Esophagus squamous epithelium (tissue), 5 donors: ENCODE results near the gene ATP8B4. TPM values are rescaled to one million over a fixed set of nuclear protein-coding genes. Genes with fewer than 3 reads are reported as not detected.

Experiments
- DNase-seq: peaks from one replicate; lab custom pipeline; 2025; lab: John Stamatoyannopoulos, UW
- H3K27ac ChIP-seq, 4 donors: fragments of 200-600 bp; sonication (generic); one replicate each; pipeline ENCODE4 v1.5.1; 2016 to 2019; ENCODE audit warnings: mild to moderate bottlenecking in 1 of 4
- H3K27me3 ChIP-seq, 4 donors: fragments of 200-600 bp; sonication (generic); 1 replicate in 3 of 4; 2 replicates in 1 of 4; pipeline versions ENCODE4 v1.5.1 to v1.6.0; 2017 to 2021; ENCODE audit warnings: antibody characterized with exemption in 1 of 4
- H3K36me3 ChIP-seq, 3 donors: fragments of 200-600 bp; sonication (generic); one replicate each; pipeline ENCODE4 v1.5.1; 2016 to 2019
- H3K4me1 ChIP-seq, 3 donors: fragments of 200-600 bp; sonication (generic); one replicate each; pipeline ENCODE4 v1.5.1; 2017 to 2019
- H3K4me3 ChIP-seq, 4 donors: fragments of 200-600 bp; sonication (generic); 1 replicate in 3 of 4; 2 replicates in 1 of 4; pipeline ENCODE4 v1.5.1; 2016 to 2019; ENCODE audit warnings: mild to moderate bottlenecking in 2 of 4, moderate library complexity in 1 of 4
- H3K9me3 ChIP-seq, 3 donors: fragments of 200-600 bp; sonication (generic); one replicate each; pipeline ENCODE4 v1.5.1; 2016 to 2019
- CTCF ChIP-seq, 6 experiments: fragments of 450-650 bp in 4 of 6; fragments of 200-600 bp in 2 of 6; sonication (generic) in 2 of 6; IDR thresholded peaks; one replicate each; pipeline ENCODE4 v1.5.1; 2016 to 2019; ENCODE audit warnings: antibody characterized with exemption in 6 of 6, mild to moderate bottlenecking in 4 of 6, moderate library complexity in 4 of 6
- POLR2A ChIP-seq, 4 donors: fragments of 450-650 bp; IDR thresholded peaks; one replicate each; pipeline ENCODE4 v1.6.1; 2017; ENCODE audit warnings: antibody characterized with exemption in 4 of 4, mild to moderate bottlenecking in 4 of 4, moderate library complexity in 3 of 4
- WGBS, 2 donors: methylation state at CpG; one replicate each; pipeline ENCODE4 v1.1.5; 2018; 5-methylcytosine and 5-hydroxymethylcytosine counted together
- intact Hi-C: fragments of 100-400 bp; cut with DNase I; formaldehyde crosslinking; loops from one replicate; pipeline ENCODE4 v1.15.0; 2022
- total RNA-seq, 4 donors: library from RNA; depleted of rRNA; stranded (reverse); fragments of >200 nt; gene quantifications; one replicate each; pipeline ENCODE4 v1.1.0, GENCODE V29; 2016
- donor health status: DM: yes; HTN: yes; CAD: no.

Gene ATP8B4
- total RNA-seq, 4 donors from 2014 or later = 0.97 to 6.7 (median 2.9) TPM

GRCh38 chr15:50044406-50044805 lies 74.6 kb downstream of the ATP8B4 start:
- intact Hi-C loops = no loop called here
- H3K4me3 ChIP-seq = no peak overlapping the region
- H3K4me1 ChIP-seq = no peaks in the 10 kb centered on the region
- H3K36me3 ChIP-seq = no peaks in the 10 kb centered on the region
- peaks cover 0 to 11% (median 10%) of the 10 kb centered on the region in 3 donors for H3K9me3 ChIP-seq
- H3K27ac ChIP-seq = no peak overlapping the region
- TF ChIP-seq POLR2A (IDR thresholded peaks at IDR 0.05) (no peak), CTCF (IDR thresholded peaks at IDR 0.05) (no peak)
- no peak for DNase-seq
- H3K27me3 ChIP-seq = no peaks in the 10 kb centered on the region

DNA sequence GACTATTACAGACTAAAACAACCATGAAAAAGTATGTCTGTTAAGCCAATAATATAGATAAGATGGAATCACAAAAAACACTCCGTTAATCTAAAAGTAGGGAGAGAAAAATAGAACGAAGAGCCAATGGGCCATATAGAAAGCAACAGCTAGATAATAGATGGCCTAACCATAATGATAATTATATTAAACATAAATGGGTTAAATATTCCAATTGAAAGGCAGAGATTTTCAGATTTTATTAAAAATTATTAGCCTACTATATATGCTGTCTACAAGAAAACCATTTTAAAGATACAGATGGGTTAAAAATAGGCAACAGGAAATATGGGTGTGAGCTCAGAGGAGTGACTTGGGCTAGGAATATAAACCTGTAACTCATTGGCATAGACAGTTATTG lies 76.3 kb downstream of the ATP8B4 start:
- Histone ChIP-seq H3K27me3 (no peaks in the 10 kb centered on the region), H3K27ac (no peak overlapping the region), H3K4me1 (no peaks in the 10 kb centered on the region), H3K9me3 (peaks cover 0 to 11% (median 10%) of the 10 kb centered on the region in 3 donors), H3K36me3 (no peaks in the 10 kb centered on the region), H3K4me3 (no peak overlapping the region)
- intact Hi-C loops = no loop called here
- no peak for DNase-seq
- 75 to 88% methylated on average over 2 of the region's 2 CpGs for WGBS, 2 donors
- TF ChIP-seq POLR2A (IDR thresholded peaks at IDR 0.05) (no peak), CTCF (IDR thresholded peaks at IDR 0.05) (no peak)

DNA sequence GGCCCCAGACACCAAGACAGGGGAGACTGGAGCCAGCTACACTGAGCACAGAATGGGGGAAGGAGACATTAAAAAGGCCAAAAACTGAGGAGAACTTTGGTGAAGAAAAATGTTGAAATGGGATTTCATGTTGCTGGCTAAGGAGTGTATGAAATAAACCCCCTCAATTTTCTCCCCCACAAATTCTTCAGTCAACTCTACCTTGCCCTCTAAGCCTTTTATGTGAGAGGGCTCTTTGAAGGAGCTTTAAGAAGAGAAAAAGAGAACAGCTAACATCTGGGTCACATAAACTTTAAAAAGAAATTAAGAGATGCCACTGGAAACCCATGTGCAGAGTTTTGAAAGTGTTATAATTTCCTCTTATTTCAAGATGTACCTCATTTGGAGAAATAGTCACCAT lies 88.6 kb downstream of the ATP8B4 start:
- Histone ChIP-seq H3K27me3 (no peaks in the 10 kb centered on the region), H3K4me3 (no peak overlapping the region), H3K4me1 (no peaks in the 10 kb centered on the region), H3K27ac (no peak overlapping the region), H3K9me3 (no peaks in the 10 kb centered on the region), H3K36me3 (no peaks in the 10 kb centered on the region)
- no peak for DNase-seq
- TF ChIP-seq CTCF (IDR thresholded peaks at IDR 0.05) = no peak
- no peak for TF ChIP-seq POLR2A (IDR thresholded peaks at IDR 0.05)
- intact Hi-C loops = no loop called here

DNA sequence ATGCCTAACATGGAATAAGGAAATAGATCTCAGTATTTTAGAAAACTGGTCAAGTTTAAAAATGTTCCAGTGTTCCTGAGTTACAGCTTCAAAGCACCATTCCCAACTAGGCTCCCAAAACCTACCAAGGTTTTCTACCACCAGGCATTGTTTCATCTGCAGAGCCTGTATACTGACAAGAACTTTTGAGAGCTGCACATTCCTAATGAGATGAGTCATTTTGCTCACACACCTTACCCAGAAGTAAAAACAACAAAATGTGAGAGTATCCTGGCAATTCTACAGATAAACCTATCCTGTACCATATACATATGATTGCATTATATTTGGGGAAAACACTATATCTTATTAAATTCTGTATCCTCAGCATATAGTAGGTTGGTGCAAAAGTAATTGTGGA lies 90.7 kb downstream of the ATP8B4 start:
- H3K9me3 ChIP-seq = no peaks in the 10 kb centered on the region
- TF ChIP-seq CTCF (IDR thresholded peaks at IDR 0.05) = no peak
- TF ChIP-seq POLR2A (IDR thresholded peaks at IDR 0.05) = no peak
- H3K27me3 ChIP-seq = no peaks in the 10 kb centered on the region
- H3K27ac ChIP-seq = no peak overlapping the region
- DNase-seq = no peak
- no peaks in the 10 kb centered on the region for H3K4me1 ChIP-seq
- H3K36me3 ChIP-seq = no peaks in the 10 kb centered on the region
- intact Hi-C loops = no loop called here
- no peak overlapping the region for H3K4me3 ChIP-seq

DNA sequence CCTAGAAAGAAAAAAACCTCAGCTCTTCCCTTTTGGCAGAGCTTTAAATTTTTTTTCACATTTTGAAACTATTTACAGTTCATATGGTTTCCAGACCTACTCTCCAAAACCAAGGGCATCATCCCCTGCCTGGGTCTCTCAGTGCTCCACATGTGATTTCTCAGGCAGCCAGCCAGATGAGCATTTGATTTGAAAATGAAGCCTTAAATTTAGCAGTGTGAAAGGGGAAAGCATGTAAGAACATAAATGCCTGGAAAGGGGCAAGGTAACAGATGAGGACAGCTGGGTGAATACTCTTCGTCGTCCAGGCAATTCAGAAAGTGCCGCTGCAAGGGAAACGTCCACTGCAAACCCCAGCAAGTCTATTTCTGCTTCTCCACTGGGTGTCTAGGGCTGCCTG lies 94.8 kb downstream of the ATP8B4 start:
- WGBS, 2 donors = 65 to 77% methylated on average over 4 of the region's 4 CpGs
- intact Hi-C loops = no loop called here
- Histone ChIP-seq H3K27me3 (no peaks in the 10 kb centered on the region), H3K36me3 (no peaks in the 10 kb centered on the region), H3K4me3 (no peak overlapping the region), H3K4me1 (no peaks in the 10 kb centered on the region), H3K27ac (no peak overlapping the region), H3K9me3 (no peaks in the 10 kb centered on the region)
- DNase-seq = no peak
- no peak for TF ChIP-seq CTCF (IDR thresholded peaks at IDR 0.05)
- TF ChIP-seq POLR2A (IDR thresholded peaks at IDR 0.05) = no peak
